ENCODE measurements around the gene CZIB.
"Not testable (repeated sequence)": the region's sequence is repeated elsewhere in the genome, so short reads cannot be mapped to it uniquely, and the experiment has no call there.

Gene CZIB

DNA sequence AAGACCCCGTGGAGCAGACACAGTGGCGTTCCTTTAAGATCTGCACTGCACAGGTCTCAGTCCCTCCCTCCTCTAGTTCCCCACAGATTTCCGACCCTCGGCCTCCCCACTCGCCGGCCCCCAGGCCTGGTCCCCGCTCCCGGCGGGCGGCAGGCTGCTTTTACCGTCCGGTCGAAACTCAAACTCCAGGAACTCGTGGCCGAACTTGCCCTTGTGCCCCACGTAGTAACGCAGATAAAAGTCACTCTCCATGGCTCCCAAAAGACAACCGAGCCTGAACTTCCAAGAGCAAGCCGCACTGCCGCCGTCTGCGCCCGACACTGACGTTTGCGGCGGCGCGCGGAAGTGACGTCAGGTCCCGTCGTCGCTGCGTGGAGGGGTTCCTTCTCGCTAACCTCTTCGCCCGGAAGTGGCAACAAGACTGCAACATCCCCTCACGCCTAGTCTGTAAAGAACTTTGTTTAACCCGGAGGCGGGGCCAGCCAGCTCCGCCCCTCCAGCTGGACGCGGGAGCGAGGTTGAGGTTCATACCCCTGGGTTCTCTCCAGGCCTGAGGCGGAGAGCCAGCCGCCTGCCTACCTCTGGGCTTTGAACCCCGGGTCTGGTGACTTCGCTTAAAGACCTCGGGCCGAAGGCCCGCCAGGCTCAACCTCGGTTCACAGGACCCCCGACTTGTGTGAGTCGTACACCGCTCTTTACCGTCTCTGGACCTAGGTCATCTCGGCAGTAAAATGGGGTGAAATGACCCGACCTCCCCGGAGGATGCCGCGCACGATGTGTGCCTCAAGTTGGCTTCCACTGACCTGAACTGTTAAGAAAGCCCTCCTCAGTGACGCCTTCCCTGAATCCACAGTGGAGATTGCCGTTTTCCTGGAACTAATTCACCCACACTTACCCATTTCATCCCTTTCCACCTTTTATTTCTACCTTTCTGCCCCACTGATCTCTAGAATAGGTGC, 18.0 kb upstream of the CZIB start, which contains the start of gene MAGOH:
Gene MAGOH, minus strand, starts transcription at position 322 of the 959 bp plus-strand sequence. Its CDS starts 70 bp downstream, at position 252.
- peak; percentile 87 for DNase-seq (ENCODE audit: low read depth)

DNA sequence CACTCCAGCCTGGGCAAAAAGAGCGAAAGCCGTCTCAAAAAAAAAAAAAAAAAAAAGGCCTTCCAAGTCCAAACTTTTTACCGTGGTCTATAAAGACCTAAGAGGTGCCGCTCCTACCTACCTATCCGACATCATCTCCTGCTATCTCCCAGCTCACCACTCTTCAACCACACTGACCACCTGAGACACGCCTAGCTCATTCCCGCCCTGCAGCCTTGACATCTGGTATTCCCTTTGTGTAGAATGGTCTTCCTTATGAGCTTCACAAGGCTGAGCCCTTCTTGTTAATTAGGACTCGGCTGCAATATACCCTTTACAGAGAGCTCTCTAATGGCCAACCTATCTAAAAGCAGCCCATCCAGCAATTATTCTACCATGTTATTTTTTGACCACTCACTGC, 17.2 kb upstream of the CZIB start:
- DNase-seq (ENCODE audit: low read depth): no peak

DNA sequence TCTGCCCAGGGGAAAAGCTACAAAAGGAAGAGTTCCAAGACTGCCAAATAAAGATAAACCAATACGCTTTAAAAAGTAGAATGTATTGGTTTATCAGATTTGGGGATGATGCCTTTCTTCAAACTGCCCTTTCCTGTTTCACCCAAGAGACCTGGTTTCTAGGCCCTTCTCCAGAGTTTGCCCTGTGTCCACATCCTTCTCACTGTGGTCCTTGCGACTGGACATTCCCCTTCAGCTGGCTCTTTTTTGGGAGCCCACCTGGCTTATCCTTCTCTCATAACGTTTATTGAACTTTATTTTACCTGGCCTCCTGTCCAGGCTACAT, 490 bp upstream of the CZIB start:
- no peak for DNase-seq (ENCODE audit: low read depth)

DNA sequence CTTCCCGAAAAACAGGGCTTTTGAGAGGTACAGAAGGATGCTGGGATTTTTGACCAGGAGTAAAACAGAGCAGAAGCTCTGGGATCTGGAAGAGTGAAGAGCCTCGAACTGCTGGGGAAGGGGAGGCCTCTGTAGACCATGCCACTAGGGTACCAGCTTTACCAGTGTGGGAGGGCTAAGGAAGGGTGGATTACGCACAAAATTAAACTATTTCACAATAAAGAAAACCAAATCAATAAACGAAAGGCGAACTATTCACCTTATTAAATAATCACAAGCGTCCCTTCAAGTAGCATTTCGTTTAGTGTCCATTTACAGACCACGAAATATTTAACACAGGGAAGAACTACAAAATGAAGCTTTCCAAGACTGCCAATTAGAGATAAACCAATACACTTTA, 723 bp downstream of the CZIB start:
- no peak for DNase-seq (ENCODE audit: low read depth)

DNA sequence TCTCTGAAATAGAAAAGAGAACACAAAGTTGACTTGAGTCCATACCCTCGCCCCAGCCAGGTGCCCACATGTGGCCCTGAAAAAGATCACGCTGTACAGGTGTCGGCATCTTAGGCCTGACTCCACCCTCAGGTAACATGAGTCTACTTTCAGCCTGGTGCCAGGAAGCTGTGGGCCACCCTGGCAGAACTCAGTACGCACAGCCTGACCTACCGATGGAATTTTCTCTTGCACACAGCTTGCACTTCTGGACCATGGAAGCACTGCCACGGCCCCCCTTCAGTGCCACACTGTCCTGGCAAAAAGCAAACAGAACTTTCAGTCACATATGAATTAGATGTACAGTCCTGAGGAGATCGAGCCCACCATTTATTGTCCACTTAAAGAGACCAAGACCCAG, 2.2 kb downstream of the CZIB start:
- DNase-seq (ENCODE audit: low read depth): no peak

DNA sequence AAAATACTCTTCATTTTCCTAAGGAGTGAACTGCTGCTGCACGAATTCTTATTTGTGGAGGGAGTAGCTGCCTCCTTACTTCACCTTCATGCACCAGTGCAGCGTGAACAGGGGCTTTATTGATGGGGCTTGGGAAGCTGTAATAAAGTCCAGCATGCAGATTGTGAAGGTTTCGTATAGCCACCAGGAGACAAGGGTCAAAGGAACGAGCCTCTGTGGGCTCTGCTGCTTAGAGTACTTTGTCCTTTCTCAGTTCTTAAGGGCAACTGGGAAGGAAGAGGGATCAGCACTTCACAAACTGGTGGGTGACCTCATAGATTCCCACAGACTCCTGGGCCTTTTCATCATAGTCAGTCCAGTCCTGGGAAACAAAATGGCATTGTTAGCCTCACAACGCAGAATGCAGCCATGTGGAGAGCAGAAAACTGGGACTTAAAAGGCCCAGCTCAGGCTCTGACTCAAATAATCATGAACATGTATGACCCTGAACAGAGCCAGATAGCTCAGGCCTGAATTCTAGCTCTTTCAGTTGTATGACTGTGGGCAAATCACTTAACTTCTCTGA, 6.0 kb downstream of the CZIB start:
- DNase-seq (ENCODE audit: low read depth): no peak

DNA sequence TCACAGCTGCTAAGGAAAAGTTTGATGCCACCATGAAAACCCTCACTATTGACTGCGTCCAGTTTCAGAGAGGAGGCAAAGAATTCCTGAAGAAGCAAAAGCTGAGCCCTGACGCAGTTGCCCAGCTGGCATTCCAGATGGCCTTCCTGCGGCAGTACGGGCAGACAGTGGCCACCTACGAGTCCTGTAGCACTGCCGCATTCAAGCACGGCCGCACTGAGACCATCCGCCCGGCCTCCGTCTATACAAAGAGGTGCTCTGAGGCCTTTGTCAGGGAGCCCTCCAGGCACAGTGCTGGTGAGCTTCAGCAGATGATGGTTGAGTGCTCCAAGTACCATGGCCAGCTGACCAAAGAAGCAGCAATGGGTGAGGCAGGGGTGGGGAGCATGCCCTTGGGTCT, 9.5 kb downstream of the CZIB start:
- no peak for DNase-seq (ENCODE audit: low read depth)

DNA sequence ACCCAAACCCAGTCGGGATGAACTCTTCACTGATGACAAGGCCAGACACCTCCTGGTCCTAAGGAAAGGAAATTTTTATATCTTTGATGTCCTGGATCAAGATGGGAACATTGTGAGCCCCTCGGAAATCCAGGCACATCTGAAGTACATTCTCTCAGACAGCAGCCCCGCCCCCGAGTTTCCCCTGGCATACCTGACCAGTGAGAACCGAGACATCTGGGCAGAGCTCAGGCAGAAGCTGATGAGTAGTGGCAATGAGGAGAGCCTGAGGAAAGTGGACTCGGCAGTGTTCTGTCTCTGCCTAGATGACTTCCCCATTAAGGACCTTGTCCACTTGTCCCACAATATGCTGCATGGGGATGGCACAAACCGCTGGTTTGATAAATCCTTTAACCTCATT, 10.1 kb downstream of the CZIB start:
- DNase-seq (ENCODE audit: low read depth): no peak

DNA sequence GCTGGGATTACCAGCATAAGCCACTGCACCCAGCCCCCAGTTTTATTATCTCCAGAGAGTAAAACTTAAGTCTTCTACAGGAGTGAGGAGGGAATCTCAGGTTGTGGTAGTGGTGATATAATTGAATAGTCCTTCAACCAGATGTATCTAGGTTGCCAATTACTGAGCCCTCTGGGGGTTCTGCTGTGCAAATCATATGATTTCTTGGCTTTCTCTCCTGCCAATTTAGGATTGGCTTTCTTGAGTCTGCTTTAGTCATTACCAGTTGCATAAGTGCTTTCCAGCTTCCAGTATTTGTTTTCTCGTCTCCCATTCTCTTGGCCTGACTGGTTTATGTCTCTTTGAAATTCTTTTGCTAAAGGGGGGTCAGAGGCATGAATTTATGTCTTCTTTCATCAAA, 12.7 kb downstream of the CZIB start:
- peak; percentile 60 for DNase-seq (ENCODE audit: low read depth)

DNA sequence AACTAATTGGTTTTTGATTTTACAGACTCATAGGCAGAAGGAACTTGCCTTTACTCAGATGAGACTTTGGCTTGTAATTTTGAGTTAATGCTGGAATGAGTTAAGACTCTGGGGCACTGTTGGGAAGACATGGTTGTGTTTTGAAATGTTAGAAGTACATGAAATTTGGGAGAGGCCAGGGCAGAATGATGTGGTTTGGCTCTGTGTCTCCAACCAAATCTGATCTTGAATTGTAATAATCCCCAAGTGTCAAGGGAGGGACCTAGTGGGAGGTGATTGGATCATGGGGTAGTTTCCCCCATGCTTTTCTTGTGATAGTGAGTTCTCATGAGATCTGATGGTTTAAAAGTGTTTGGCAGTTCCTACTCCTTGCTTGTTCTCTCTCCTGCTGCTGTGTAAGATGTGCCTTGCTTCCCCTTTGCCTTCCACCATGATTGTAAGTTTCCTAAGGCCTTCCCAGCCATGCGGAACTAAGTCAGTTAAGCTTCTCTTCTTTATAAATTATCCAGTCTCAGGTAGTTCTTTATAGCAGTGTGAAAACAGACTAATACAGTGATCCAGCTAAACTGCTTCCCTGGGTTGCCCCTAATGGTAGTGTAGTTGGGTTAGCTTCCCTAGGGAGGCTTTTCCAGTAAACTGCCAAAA, 13.6 kb downstream of the CZIB start:
- DNase-seq (ENCODE audit: low read depth): no peak

DNA sequence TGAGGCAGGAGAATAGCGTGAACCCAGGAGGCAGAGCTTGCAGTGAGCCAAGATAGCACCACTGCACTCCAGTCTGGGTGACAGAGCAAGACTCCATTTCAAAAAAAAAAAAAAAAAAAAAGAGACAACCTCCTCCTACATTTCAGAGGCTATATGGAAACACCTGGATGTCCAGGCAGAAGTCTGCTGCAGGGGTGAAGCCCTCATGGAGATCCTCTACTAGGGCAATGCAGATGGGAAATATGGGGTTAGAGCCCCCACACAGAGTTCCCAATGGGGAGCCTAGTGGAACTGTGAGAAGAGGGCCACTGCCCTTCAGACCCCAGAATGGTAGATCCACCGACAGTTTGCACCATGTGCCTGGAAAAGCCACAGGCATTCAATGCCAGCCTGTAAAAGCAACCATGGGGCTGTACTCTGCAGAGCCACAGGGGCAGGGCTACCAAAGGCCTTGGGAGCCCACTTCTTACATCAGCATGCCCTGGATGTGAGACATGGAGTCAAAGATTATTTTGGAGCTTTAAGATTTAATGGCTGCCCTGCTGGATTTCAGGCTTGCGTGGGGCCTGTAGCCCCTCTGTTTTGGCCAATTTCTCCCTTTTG, 14.2 kb downstream of the CZIB start:
- DNase-seq (ENCODE audit: low read depth): not testable (repeated sequence)

DNA sequence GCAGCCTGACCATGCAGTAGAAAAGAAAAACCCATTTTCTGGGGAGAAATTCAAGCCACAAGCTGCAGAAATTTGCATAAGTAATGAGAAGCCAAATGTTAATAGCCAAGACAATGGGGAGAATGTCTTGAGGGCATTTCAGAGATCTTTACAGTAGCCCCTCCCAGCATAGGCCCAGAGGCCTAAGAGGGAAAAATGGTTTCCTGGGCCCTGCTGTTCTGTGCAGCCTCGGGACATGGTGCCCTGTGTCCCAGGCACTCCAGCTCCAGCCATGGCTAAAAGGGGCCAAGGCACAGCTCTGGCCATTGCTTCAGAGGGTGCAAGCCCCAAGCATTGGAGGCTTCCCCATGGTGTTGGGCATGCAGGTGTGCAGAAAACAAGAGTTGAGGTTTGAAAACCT, 14.9 kb downstream of the CZIB start:
- DNase-seq (ENCODE audit: low read depth): not testable (repeated sequence)

DNA sequence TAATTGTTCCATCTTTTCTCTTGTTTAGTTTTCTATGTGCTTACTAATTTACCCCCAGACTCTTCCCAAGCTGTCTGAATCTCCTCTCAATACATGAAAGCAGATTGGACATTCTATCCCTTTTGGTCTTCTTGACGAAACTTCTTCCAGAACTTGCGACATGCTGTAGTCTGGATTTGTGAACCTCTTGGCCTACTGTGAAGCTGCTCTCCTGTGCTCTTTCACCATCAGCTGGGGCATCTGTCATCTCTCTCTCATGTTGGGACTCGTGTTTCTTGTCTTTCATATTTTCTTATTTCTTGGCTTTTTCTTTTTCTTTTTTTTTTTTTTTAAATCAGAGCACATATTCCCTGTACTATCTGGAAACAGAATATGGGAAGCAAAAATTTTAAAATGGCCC, 17.0 kb downstream of the CZIB start:
- DNase-seq (ENCODE audit: low read depth): no peak

DNA sequence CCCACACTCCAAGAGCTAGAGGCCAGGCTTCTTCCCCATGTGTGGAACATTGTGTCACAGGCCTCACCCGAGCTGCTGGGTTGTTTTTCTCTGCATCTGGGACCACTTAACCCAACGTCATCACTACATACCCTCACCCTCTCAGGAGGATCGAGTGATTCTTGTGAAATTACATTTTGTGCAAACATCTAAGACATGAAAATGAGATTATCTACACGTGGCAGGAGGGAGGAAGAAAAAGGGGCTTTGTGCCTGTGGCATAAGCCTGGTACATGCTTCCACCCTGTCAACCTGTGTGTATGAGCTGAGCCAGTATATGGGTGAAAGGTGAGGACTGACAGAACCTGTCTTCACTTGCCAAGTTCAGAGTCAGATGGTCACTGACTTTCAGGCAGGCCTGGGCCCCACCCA, 22.2 kb downstream of the CZIB start:
- DNase-seq (ENCODE audit: low read depth): peak; percentile 82

DNA sequence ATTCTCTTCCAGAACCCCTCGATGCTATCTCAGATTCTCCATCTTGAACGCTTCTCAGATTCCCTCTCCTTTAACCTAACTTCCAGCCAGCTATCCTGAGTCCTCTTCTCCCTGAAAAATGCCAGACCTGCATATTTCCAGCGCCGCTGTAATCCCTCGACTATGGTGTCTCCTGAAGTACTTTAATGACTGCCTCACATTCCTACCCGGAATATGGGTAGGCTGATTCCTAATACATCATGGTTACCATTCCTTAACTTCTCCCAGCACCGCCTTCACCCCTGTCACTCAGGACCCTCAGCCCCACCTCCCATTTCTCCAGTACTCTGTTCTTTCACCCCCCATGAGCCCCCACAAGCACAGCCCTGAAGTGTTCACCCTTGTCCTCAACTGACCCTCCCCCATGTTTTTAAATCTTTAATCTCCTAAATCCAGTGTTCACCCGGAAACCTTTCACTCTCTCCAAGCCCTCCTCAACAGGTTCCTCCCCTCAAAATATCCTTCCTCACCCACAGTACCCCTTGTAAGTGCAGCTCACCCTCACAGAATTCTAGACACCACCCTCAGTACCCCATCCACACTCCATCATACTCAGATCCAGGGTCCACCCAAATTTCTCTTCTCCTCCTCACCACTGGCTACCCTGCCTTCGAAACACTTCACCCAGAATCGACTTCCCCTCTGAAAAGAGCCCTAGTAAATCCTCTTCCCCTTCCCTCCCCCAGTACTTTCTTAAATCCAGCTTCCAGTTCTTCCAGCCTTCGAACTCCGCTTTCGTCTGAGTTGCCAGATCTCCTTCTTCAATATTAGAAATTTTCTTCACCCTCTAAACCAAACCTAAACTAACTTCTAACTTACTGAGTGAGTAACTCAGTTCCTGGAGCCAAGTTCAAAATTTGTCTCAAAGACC, 22.9 kb downstream of the CZIB start:
- no peak for DNase-seq (ENCODE audit: low read depth)

DNA sequence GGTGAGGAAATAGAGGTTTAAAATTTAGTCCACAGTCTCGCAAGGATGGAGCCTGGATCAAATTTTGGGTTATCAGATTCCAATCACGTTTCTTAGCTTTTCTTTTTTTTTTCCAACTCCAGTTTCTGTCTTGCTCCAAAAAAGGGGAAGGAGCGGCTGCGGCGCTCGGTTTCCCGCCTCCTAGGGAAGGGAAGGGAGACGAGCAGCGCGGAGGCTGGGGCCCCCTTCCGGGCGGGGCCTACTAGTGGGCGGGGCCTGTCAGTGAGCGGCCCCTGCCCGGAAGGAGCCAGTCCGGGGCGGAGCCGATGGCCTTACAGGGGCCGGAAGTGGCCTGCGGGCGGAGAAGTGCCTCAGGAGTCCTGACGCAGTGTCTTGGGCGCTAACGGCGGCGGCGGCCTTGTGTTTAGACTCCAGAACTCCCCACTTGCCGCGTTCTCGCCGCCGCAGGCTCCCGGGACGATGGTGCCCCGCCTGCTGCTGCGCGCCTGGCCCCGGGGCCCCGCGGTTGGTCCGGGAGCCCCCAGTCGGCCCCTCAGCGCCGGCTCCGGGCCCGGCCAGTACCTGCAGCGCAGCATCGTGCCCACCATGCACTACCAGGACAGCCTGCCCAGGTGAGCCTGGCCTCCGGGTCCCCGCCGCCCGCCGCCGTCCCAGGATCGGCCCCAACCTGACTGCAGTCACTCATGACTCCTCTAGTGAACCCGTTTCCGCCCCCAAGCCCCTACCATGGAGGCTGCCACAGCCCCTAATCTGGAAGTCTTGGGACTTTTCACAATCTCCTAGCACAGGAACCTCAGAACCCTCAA, 23.7 kb downstream of the CZIB start, which contains the start of gene CPT2:
Gene CPT2, plus strand, starts transcription at position 340 of the 806 bp plus-strand sequence. Its CDS starts 120 bp downstream, at position 460.
- peak; percentile 85 for DNase-seq (ENCODE audit: low read depth)

DNA sequence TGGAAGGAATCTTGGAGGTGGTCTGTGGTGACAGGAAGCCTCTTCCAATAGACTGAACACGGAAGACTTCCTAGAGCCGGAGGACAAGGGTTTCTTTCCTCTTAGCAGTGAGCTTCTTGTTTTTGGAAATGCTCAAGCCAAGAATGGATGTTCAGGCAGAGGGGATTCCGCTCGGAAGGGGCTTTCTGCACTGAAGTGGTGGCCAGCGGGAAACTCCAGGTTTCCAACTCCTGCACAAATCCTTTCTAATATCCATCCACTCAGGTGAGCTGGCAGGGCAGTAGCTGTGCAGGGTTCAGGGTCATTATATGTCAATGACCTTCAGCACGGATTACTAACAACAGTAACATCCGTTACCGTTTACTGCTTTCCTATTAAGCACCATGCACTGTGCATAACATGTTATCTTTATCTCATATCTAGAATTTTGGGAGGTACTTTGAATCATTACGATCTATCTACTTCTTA, 24.4 kb downstream of the CZIB start:
- no peak for DNase-seq (ENCODE audit: low read depth)

DNA sequence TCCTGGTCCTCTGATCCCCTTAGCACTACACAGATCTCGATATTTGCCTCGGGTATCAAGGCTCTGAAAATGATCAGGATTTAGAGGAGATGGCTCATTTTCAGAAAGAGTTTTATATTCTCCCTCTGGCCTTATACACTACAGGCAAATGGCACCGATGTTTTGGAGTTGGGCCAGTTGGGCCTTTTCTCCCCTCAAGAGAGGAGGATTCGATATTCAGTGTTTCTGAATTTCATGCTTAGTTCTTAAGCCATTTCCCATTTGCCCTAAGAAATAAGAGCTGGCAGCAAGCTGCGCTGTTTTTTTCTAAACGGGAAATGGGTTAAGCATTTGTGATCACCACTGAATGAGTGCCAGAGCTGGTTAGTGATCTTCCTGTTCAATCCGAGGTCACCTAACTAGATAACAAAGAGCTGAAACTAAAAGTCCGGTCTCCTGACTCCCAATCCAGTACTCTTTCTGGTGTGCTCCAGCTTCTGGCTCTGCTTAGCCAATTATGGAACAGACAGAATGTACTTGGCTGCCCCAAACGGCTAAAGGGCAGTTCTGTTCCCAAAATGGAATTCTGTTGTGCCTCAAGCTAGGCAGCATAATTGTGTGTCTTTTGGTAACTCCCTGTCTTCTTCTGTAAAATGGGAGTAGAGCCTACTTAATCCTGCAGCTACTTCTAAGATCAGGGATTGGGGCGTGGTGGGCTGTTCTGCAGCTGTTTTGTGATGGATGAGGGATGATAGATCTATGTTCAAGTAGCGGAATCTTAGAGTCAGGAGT, 25.0 kb downstream of the CZIB start:
- DNase-seq (ENCODE audit: low read depth): no peak

DNA sequence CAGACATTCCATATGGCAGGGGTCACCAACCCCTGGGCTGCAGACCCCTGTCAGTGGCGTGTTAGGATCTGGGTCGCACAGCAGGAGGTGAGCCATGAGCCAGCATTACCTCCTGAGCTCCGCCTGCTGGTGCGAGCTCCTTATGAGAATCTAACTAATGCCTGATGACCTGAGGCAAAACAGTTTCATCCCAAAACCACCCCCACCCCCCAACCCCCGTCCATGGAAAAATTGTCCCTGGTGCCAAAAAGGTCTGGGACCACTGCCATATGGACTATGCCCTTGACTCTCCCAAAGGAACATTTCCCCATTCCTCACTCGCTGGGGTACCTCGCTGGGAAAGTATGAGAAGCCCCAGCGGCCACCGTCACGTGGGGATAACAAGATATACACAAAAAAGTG, 30.2 kb downstream of the CZIB start:
- no peak for DNase-seq (ENCODE audit: low read depth)

DNA sequence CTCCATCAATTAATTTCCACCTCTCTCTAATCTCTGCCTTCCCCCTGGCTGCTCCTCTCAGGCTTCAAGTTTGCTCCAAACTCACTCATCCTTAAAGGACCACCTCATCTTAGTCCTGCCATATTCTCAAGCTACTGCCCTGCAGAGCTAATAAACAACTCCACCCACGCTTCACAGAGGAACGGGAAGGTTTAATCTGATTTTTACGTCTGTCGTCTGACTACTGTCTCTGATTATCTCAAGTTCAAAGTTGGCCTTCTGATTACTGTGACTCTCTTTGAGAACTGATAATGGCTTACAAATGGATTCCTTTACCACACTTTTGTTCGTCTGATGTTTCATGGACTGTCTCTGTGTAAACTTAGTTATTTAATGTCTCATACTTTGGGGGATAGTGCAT, 31.4 kb downstream of the CZIB start:
- no peak for DNase-seq (ENCODE audit: low read depth)
